ENCODE measurements around the gene DDX59. TPM values are rescaled to one million over a fixed set of nuclear protein-coding genes. Genes with fewer than 3 reads are reported as not detected.

Gene DDX59
- total and polyA plus RNA-seq, 8 donors: 9.0 to 24.6 (median 11.2) TPM

- Histone ChIP-seq H3K9me3 (no peaks in the 10 kb centered on the region), H3K27ac (no peak overlapping the region), H3K4me1 (peaks cover 4 to 12% (median 9%) of the 10 kb centered on the region in 3 donors), H3K27me3 (no peaks in the 10 kb centered on the region), H3K36me3 (no peaks in the 10 kb centered on the region), H3K4me3 (no peak overlapping the region)
- ATAC-seq (peak in 1 of 4 donors; percentile 40), DNase-seq (no peak), FAIRE-seq (no peak)
- WGBS, 2 donors: 93 to 94% methylated on average over 6 of the region's 6 CpGs
- no peak for TF ChIP-seq CTCF (IDR thresholded peaks at IDR 0.05)
- intact Hi-C loops (cut with DNase I): no loop called here
Observed at GRCh38 chr1:200642481-200642880, 27.2 kb downstream of the DDX59 start.

GRCh38 chr1:200640963-200641401 lies 28.7 kb downstream of the DDX59 start:
- Histone ChIP-seq H3K27me3 (no peaks in the 10 kb centered on the region), H3K27ac (peak overlapping the region in 3 of 4 donors; percentile 3 to 48 (median 13)), H3K9me3 (no peaks in the 10 kb centered on the region), H3K4me1 (peaks cover 4 to 12% (median 9%) of the 10 kb centered on the region in 3 donors), H3K36me3 (no peaks in the 10 kb centered on the region), H3K4me3 (no peak overlapping the region)
- no peak for TF ChIP-seq CTCF (IDR thresholded peaks at IDR 0.05)
- intact Hi-C loops (cut with DNase I): no loop called here
- ATAC-seq: peak; percentile 87 to 94 (median 90)
- FAIRE-seq: no peak
- WGBS, 2 donors: 28 to 32% methylated on average over 5 of the region's 5 CpGs
- peak in 2 of 6 donors; percentile 37 to 42 for DNase-seq

- TF ChIP-seq CTCF (IDR thresholded peaks at IDR 0.05): no peak
- no peak for DNase-seq
- Histone ChIP-seq H3K4me3 (no peak overlapping the region), H3K4me1 (peaks cover 4 to 12% (median 9%) of the 10 kb centered on the region in 3 donors), H3K36me3 (no peaks in the 10 kb centered on the region), H3K27ac (peak overlapping the region in 3 of 4 donors; percentile 3 to 48 (median 13)), H3K9me3 (no peaks in the 10 kb centered on the region), H3K27me3 (no peaks in the 10 kb centered on the region)
- WGBS, 2 donors: 61 to 77% methylated on average over 4 of the region's 4 CpGs
- intact Hi-C loops (cut with DNase I): no loop called here
- no peak for FAIRE-seq
- no peak for ATAC-seq
Observed at GRCh38 chr1:200640373-200640962, 29.2 kb downstream of the DDX59 start.

- H3K4me1 ChIP-seq: peaks cover 4 to 12% (median 9%) of the 10 kb centered on the region in 3 donors
- no peak overlapping the region for H3K27ac ChIP-seq
- H3K27me3 ChIP-seq: no peaks in the 10 kb centered on the region
- H3K4me3 ChIP-seq: no peak overlapping the region
- H3K36me3 ChIP-seq: no peaks in the 10 kb centered on the region
- TF ChIP-seq CTCF (IDR thresholded peaks at IDR 0.05): no peak
- no peak for DNase-seq
- FAIRE-seq: no peak
- intact Hi-C loops (cut with DNase I): no loop called here
- 78 to 84% methylated on average over 7 of the region's 7 CpGs for WGBS, 2 donors
- no peak for ATAC-seq
- H3K9me3 ChIP-seq: no peaks in the 10 kb centered on the region
Observed at GRCh38 chr1:200638073-200638472, 31.6 kb downstream of the DDX59 start.

GRCh38 chr1:200636681-200637080 lies 33.0 kb downstream of the DDX59 start:
- Histone ChIP-seq H3K27me3 (no peaks in the 10 kb centered on the region), H3K4me3 (no peak overlapping the region), H3K9me3 (no peaks in the 10 kb centered on the region), H3K36me3 (no peaks in the 10 kb centered on the region), H3K4me1 (peaks cover 4 to 12% (median 9%) of the 10 kb centered on the region in 3 donors), H3K27ac (no peak overlapping the region)
- TF ChIP-seq CTCF (IDR thresholded peaks at IDR 0.05): no peak
- DNase-seq (no peak), FAIRE-seq (no peak), ATAC-seq (no peak)
- intact Hi-C loops (cut with DNase I): no loop called here
- WGBS, 2 donors: 95% methylated on average over 2 of the region's 2 CpGs
